Rectal smooth muscle tissue (tissue), 1 donor: ENCODE results near the gene GRIK3.

Source experiments
- H3K27ac ChIP-seq: one replicate; pipeline ENCODE4 v1.7.0; 2013; ENCODE audit warnings: low read depth, low read length, inconsistent platforms
- H3K27me3 ChIP-seq: one replicate; pipeline ENCODE4 v1.7.0; 2013; ENCODE audit warnings: low read length; ENCODE audit not compliant: control insufficient read depth, insufficient read depth
- H3K36me3 ChIP-seq: one replicate; pipeline ENCODE4 v1.7.0; 2013; ENCODE audit warnings: low read length; ENCODE audit not compliant: control insufficient read depth, insufficient read depth
- H3K4me1 ChIP-seq: one replicate; pipeline ENCODE4 v1.7.0; 2013; ENCODE audit warnings: low read length; ENCODE audit not compliant: control insufficient read depth, insufficient read depth
- H3K4me3 ChIP-seq: one replicate; pipeline ENCODE4 v1.7.0; 2013; ENCODE audit warnings: low read length
- H3K9ac ChIP-seq: one replicate; pipeline ENCODE4 v1.7.0; 2013; ENCODE audit warnings: low read length

Gene GRIK3

DNA sequence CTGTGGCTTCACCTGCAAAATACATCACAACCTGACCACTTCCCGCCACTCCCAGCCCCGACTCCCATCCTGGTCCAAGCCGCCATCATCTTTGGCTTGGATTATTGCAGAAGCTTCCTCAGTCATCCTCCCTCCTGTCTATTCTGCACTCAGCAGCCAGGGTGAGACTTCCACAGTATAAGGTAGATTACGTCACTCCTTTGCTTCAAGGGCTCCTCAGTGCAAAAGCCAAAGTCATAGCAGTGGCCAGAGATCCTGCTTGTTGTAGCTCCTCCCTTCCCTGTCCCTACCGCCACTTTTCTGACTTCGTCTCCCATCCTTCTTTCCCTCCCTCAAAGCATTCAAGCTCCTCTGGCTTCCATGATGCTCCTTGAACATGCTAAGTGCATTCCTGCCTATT is 152.8 kb downstream of the GRIK3 start:
- Histone ChIP-seq H3K27me3 (no peaks in the 10 kb centered on the region), H3K36me3 (no peaks in the 10 kb centered on the region), H3K9ac (no peak overlapping the region), H3K4me1 (no peaks in the 10 kb centered on the region), H3K4me3 (no peak overlapping the region), H3K27ac (no peak overlapping the region)

DNA sequence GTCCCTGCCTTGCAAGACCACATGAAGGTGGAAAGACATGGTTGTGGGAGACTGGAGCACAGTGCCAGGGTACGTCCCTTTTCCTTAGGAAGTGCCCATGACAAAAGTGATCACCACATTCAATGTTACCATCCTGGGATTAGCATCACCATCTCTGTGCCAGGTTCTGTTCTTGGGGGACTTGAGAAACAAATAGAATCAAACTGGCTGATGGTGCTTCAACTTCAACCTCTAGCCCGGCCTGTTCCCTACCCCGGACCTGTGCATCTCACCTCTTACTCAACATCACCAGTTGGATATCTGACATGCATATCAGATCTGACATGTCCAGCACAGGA is 153.3 kb downstream of the GRIK3 start:
- Histone ChIP-seq H3K4me1 (no peaks in the 10 kb centered on the region), H3K9ac (no peak overlapping the region), H3K27me3 (no peaks in the 10 kb centered on the region), H3K4me3 (no peak overlapping the region), H3K36me3 (no peaks in the 10 kb centered on the region), H3K27ac (no peak overlapping the region)

DNA sequence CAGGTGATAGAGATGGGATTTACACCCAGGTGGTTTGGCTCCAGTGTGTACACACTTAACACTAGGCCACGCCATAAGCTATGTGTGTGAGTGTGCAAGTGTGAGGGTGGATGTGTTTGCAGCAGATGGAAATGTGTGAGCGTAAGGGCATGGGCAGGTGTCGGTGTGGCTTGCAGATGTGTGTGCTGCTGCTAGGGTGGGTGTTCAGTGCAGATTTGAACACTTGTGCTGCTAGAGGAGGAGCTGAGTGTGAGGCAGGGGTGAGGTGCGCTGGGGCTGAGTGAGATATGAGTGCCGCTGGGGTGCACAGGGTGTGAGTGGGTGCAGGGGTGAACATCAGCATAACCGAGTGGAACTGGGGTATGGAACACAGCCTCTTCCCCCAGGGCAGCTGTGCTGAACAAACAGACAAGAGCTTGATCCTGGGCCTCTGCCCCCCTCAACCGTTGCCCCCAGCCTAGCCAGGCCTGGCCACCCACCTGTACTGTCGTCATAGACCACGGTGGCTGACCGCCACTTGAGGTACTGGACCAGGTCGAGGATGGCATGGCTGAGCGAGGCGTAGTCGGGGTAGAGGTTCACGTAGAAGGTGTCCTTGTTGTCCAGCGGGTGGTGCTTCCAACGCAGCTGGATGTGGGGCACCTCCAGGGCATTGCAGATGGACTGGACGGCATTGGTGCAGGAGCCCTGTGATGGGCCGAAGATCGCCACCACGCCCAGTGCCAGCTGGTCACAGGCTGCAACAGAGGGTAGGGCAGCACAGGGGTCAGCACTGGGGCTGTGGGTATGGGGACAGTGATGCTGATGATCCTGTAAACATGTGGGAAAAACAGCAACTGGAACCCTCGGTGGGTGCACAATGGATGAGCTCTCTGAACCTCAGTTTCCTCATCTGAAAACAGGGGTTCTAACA is 153.9 kb downstream of the GRIK3 start:
- H3K27me3 ChIP-seq: no peaks in the 10 kb centered on the region
- H3K4me3 ChIP-seq: no peak overlapping the region
- H3K9ac ChIP-seq: no peak overlapping the region
- H3K27ac ChIP-seq: no peak overlapping the region
- H3K4me1 ChIP-seq: no peaks in the 10 kb centered on the region
- no peaks in the 10 kb centered on the region for H3K36me3 ChIP-seq

DNA sequence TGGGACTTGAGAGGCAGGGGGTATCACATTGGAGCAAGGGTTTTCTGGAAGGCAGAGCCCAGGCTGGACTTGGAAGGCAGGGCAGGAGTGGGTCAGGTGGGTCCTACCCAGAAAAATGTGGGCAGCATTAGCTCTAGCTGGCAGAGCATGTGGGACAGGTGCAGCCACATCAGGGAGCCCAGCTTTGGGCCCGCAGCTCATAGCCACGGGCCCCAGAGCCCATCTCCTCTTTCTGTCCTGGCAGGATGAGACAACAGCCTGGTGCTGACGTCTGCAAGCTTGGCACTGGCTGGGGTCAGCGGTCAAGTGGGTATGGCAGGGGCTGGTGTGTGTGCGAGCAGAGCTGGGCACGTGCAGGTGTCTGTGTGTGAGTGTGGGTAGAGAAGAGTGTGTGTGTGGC is 154.7 kb downstream of the GRIK3 start:
- no peak overlapping the region for H3K9ac ChIP-seq
- no peaks in the 10 kb centered on the region for H3K27me3 ChIP-seq
- H3K27ac ChIP-seq: no peak overlapping the region
- no peaks in the 10 kb centered on the region for H3K36me3 ChIP-seq
- H3K4me1 ChIP-seq: no peaks in the 10 kb centered on the region
- no peak overlapping the region for H3K4me3 ChIP-seq

DNA sequence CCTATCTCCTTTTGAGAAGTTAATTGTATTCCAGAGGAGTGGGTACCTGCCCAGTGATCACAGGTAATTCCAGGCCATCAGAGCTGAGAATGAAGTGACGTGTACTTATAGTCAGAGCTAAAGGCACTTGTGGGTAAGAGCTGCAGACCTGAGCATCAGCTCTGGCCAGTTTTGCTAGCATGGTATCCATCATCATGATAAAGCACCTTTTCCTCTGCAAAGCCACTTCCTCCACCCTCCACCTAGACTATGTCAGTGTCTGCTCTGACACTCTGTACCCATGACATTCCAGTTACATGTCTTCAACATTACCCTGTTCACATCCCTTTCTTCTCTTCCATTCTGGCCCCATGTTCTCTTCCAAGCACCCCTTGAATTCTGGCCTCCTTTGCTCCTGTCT is 157.3 kb downstream of the GRIK3 start:
- no peaks in the 10 kb centered on the region for H3K4me1 ChIP-seq
- H3K9ac ChIP-seq: no peak overlapping the region

DNA sequence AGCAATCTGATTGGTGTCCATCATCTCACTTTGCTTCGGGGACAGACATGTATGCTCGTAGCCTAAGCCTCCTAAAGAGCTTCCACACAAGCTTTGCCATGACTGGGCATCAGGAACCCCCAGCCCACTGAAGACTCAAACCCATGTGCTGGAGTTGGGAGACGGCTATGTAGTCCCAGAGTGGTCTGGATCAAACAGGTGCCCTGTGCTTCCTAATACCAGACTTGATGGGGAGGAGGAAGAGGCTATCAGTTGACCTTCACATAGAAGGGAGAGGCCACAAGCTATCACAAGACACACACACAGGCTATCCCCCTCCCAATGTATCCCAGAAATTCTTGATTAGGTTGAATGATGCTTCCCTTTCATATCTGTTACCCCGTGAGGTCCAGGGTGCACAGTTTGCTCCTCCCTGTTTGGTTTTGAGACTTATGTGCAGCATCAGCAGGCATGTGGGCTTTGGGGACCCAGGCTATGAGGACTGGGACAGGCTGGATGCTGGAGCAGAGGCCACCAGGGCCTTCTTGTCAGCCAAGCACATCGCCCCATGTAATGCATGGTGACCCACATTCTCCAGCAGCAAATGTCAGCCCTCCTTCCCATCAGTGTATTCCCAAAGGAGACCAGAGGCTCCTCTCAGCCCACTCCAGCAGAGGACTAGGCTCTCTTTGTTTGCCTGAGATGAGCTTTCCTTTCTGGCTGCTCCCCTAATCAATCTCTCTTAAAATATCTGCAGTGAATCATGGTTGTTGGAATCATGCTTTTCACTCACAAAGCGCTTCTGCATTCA is 159.8 kb downstream of the GRIK3 start:
- no peak overlapping the region for H3K9ac ChIP-seq
- no peaks in the 10 kb centered on the region for H3K36me3 ChIP-seq
- H3K27ac ChIP-seq: no peak overlapping the region
- no peak overlapping the region for H3K4me3 ChIP-seq
- H3K4me1 ChIP-seq: no peaks in the 10 kb centered on the region
- no peaks in the 10 kb centered on the region for H3K27me3 ChIP-seq

More for the DNA sequence above, 157.3 kb downstream of the GRIK3 start:
- H3K4me3 ChIP-seq: no peak overlapping the region
- H3K36me3 ChIP-seq: no peaks in the 10 kb centered on the region
- no peak overlapping the region for H3K27ac ChIP-seq
- no peaks in the 10 kb centered on the region for H3K27me3 ChIP-seq

DNA sequence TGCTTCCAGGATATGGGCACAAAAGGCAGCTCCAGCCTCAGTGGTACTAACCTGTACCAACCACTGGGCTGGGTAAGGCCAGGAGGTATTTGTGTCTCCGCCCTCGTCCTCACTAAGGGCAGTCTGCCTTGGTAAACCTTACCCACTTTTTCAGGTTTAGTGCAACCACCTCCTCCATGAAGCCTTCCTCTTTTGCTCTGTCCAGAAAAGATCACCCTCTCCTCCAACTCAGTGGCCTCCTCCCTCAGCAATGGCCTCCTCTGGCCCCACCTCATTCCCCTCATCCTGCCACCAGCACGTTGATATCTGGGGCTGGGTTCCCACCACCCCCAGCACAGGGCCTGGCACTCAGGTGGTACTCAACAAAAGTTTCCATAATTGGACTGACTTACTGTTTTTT is 161.5 kb downstream of the GRIK3 start:
- H3K36me3 ChIP-seq: no peaks in the 10 kb centered on the region
- H3K27ac ChIP-seq: no peak overlapping the region
- no peaks in the 10 kb centered on the region for H3K27me3 ChIP-seq
- H3K9ac ChIP-seq: no peak overlapping the region
- H3K4me3 ChIP-seq: no peak overlapping the region
- no peaks in the 10 kb centered on the region for H3K4me1 ChIP-seq

DNA sequence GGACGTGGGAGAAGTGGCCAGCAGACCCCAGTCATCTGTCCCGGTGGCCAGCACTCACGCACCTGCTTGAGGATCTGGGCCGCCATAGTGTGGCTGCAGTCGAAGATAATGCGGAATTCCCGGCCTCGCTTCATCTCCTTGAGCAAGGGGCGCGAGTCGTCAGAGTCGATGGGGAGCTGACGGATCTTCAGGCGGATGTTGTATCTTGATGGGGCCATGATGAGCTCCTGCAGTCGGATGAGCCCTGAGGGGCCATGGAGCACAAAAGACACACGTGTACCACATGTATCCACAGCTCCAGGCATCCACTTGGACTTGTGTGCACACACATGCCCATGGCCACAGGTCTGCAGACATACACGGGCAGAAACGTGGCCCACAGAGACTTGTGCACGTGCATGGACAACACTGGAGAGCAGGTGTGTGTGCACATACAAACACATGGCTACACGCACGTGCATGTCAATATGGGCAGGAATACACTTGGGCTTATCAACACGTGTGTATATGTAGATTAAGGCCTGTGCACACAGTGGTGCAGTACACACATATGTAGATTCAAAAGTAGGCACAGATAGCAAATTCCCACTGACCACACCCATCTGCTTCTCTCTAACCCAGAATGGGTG is 162.1 kb downstream of the GRIK3 start:
- no peak overlapping the region for H3K9ac ChIP-seq
- H3K27me3 ChIP-seq: no peaks in the 10 kb centered on the region
- no peaks in the 10 kb centered on the region for H3K36me3 ChIP-seq
- H3K4me3 ChIP-seq: no peak overlapping the region
- no peaks in the 10 kb centered on the region for H3K4me1 ChIP-seq
- H3K27ac ChIP-seq: no peak overlapping the region

DNA sequence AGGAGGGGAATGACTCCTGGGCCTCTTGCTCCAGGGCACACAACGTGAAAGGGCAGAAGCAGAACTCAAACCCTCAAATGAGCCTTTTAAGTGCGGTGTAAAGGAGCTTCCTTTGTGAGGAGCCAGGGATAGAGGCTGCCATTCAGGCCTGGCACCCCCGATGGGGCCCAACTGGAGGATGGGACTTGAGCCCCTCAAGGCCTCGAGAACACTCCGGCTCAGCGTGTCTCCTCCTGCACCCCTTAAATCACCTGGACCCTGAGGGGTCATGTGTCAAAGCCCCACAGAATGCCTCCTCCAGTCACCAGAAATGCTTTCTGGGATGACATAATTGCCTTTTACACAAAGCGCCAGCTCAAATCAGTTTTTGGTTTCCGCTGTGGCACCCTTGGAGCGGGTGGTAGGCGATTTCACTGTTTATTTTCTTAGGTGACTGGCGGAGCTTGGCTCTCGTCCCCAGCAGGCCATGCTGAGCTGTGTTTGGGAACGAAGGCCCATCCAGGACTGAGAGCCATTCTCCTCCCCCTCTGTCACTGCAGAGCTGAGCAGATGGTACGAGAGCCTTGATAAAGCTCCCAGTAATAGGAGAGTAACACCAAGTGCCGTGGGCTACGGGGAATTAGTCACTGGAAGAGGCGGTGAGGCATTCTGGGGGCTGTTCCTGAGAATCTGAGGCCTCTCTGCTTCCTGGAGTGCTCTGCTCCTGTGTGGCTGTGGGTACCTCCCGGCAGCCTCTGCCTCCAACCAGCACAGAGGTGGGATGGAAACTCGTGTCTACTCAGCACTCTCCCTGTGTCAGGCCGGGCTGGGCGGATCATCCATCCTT is 163.0 kb downstream of the GRIK3 start:
- no peaks in the 10 kb centered on the region for H3K4me1 ChIP-seq
- peak overlapping the region; percentile 14 for H3K27ac ChIP-seq
- no peak overlapping the region for H3K4me3 ChIP-seq
- no peak overlapping the region for H3K9ac ChIP-seq
- H3K36me3 ChIP-seq: no peaks in the 10 kb centered on the region
- H3K27me3 ChIP-seq: no peaks in the 10 kb centered on the region

DNA sequence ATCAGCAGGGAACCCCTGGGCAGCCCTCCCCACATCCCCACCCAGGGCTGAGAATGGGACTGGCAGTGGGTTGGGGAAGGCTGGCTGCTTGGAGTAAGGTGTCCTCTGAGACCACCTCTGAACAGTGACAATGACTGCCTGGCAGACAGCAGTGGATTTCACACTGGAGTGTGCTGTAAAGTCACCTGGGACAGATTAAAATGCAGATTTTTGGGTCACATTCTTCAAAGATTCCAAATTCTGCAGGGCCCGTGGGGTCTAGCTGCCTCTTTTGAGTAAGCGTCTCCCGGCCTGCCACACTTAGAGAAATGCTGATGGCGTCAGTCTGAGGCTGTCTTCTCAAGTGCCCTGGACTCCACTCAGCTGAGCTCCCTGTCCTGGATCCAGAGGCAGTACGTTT is 164.5 kb downstream of the GRIK3 start:
- Histone ChIP-seq H3K4me1 (no peaks in the 10 kb centered on the region), H3K4me3 (no peak overlapping the region), H3K27ac (no peak overlapping the region), H3K36me3 (no peaks in the 10 kb centered on the region), H3K27me3 (no peaks in the 10 kb centered on the region), H3K9ac (no peak overlapping the region)

DNA sequence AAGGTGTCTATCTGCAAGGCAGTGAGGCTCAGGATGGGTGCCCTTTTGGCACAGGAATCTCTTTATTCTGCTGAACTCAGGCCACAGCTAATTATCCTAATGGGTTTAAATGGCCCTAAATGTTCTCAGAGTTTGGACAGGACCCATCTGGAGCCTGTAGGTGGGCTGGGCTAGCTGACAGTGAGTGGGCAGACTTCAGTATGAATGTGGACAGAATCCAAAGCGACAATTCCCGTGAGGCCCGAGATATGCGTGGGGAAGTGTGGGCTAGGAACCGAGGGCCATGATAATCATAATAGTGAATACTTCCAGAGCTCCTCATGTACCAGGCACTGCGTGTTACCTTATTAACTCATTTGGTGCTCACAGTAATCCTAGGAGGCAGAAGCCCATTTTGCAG is 165.3 kb downstream of the GRIK3 start:
- Histone ChIP-seq H3K27me3 (no peaks in the 10 kb centered on the region), H3K27ac (no peak overlapping the region), H3K4me1 (no peaks in the 10 kb centered on the region), H3K36me3 (no peaks in the 10 kb centered on the region), H3K9ac (no peak overlapping the region), H3K4me3 (no peak overlapping the region)

DNA sequence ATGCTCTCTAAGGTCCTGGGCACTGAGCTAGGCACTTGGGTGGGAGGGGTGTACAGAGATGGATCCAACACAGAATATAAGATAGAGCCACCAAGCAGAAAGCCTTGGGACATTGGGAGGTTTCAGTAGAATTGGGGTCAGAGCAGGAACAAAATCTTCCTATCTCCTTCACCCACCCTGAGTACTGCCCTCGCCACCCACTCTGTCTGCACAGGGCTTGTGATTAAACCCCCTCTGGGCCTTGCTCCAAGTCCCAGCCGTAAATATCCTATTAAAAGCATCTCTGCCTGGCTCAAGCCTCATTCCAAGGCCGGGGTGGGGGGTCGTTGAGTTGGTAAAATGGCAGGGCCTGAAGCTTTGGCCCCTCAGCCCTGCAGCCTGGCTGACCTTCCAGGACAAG is 166.7 kb downstream of the GRIK3 start:
- H3K27me3 ChIP-seq: no peaks in the 10 kb centered on the region
- H3K27ac ChIP-seq: no peak overlapping the region
- H3K4me1 ChIP-seq: no peaks in the 10 kb centered on the region
- H3K36me3 ChIP-seq: no peaks in the 10 kb centered on the region
- no peak overlapping the region for H3K9ac ChIP-seq
- no peak overlapping the region for H3K4me3 ChIP-seq
